ENCODE measurements around the gene TMEM144.

TMEM144 gene

GRCh38 chr4:158209825-158210807 is at the start of gene TMEM144:
Gene TMEM144 (plus strand): TSS chr4:158210486. CDS start chr4:158212668, 2,182 bp downstream.
- DNase-seq (ENCODE audit: low read depth): peak; percentile 11

- no peak for DNase-seq (ENCODE audit: low read depth)
These were observed 48.5 kb upstream of the TMEM144 start for GRCh38 chr4:158161551-158162354.

- DNase-seq (ENCODE audit: low read depth): no peak
These were observed 47.7 kb upstream of the TMEM144 start for GRCh38 chr4:158162631-158163030.

GRCh38 chr4:158163941-158164767 is 46.1 kb upstream of the TMEM144 start:
- no peak for DNase-seq (ENCODE audit: low read depth)

GRCh38 chr4:158164768-158165213 is 45.5 kb upstream of the TMEM144 start:
- no peak for DNase-seq (ENCODE audit: low read depth)

GRCh38 chr4:158166701-158167100 is 43.6 kb upstream of the TMEM144 start:
- no peak for DNase-seq (ENCODE audit: low read depth)

GRCh38 chr4:158168606-158169005 is 41.7 kb upstream of the TMEM144 start:
- no peak for DNase-seq (ENCODE audit: low read depth)

- no peak for DNase-seq (ENCODE audit: low read depth)
These were observed 40.8 kb upstream of the TMEM144 start for GRCh38 chr4:158169506-158169905.

- no peak for DNase-seq (ENCODE audit: low read depth)
These were observed 40.2 kb upstream of the TMEM144 start for GRCh38 chr4:158169931-158170690.

- DNase-seq (ENCODE audit: low read depth): no peak
These were observed 39.4 kb upstream of the TMEM144 start for GRCh38 chr4:158170691-158171561.

GRCh38 chr4:158172261-158173258 is 37.7 kb upstream of the TMEM144 start, which contains the start of gene GASK1B:
Gene GASK1B (minus strand): TSS chr4:158173025. CDS start chr4:158171375, 1,650 bp downstream.
- DNase-seq (ENCODE audit: low read depth): no peak

GRCh38 chr4:158176108-158176507 is 34.2 kb upstream of the TMEM144 start:
- no peak for DNase-seq (ENCODE audit: low read depth)

GRCh38 chr4:158176776-158177175 is 33.5 kb upstream of the TMEM144 start:
- no peak for DNase-seq (ENCODE audit: low read depth)

GRCh38 chr4:158179465-158179864 is 30.8 kb upstream of the TMEM144 start:
- DNase-seq (ENCODE audit: low read depth): no peak

- DNase-seq (ENCODE audit: low read depth): no peak
These were observed 28.4 kb upstream of the TMEM144 start for GRCh38 chr4:158181906-158182305.

- no peak for DNase-seq (ENCODE audit: low read depth)
These were observed 27.6 kb upstream of the TMEM144 start for GRCh38 chr4:158182736-158183135.

GRCh38 chr4:158186815-158187214 is 23.5 kb upstream of the TMEM144 start:
- no peak for DNase-seq (ENCODE audit: low read depth)

GRCh38 chr4:158189422-158189821 is 20.9 kb upstream of the TMEM144 start:
- DNase-seq (ENCODE audit: low read depth): no peak

GRCh38 chr4:158190718-158191117 is 19.6 kb upstream of the TMEM144 start:
- DNase-seq (ENCODE audit: low read depth): no peak
